Subcutaneous adipose tissue (tissue), 4 donors: ENCODE data around the gene PSMD14. TPM values are rescaled to one million over a fixed set of nuclear protein-coding genes. Genes with fewer than 3 reads are reported as not detected.

Source experiments
- CTCF ChIP-seq: fragments of 450-650 bp; IDR thresholded peaks from one replicate; pipeline ENCODE4 v1.5.1; 2016; ENCODE audit warnings: low read depth, mild to moderate bottlenecking, control low read depth, antibody characterized with exemption, moderate library complexity
- total RNA-seq, 4 donors: library from RNA; depleted of rRNA; stranded (reverse); fragments of >200 nt; gene quantifications; one replicate each; pipeline ENCODE4 v1.1.0, GENCODE V29; 2016

The PSMD14 gene
- total RNA-seq, 4 donors from 2014 or later, result 29.9 to 73.5 (median 43.1) TPM

GRCh38 chr2:161381546-161381945 lies 73.3 kb downstream of the PSMD14 start:
- TF ChIP-seq CTCF, result no peak

- TF ChIP-seq CTCF, result no peak
These were observed 74.5 kb downstream of the PSMD14 start for GRCh38 chr2:161382747-161383146.

GRCh38 chr2:161384864-161385263 lies 76.6 kb downstream of the PSMD14 start:
- TF ChIP-seq CTCF, result no peak

- no peak for TF ChIP-seq CTCF
These were observed 78.1 kb downstream of the PSMD14 start for GRCh38 chr2:161386228-161386824.

GRCh38 chr2:161388146-161388779 lies 80.0 kb downstream of the PSMD14 start:
- TF ChIP-seq CTCF, result no peak

GRCh38 chr2:161391737-161392506 lies 83.7 kb downstream of the PSMD14 start:
- TF ChIP-seq CTCF, result no peak

- TF ChIP-seq CTCF, result no peak
These were observed 91.9 kb downstream of the PSMD14 start for GRCh38 chr2:161400076-161400475.
